ENCODE data around the gene APP.

GRCh38 chr21:26064506-26064905 is 106.1 kb downstream of the APP start:
- TF ChIP-seq CTCF (IDR thresholded peaks at IDR 0.05) (no peak), POLR2AphosphoS5 (IDR thresholded peaks at IDR 0.05) (no peak)
